K562 (cell line): Measurements from ENCODE around the gene PDZD2. TPM values are rescaled to one million over a fixed set of nuclear protein-coding genes. Genes with fewer than 3 reads are reported as not detected.

Source experiments
- ATAC-seq: fragments of 200-7000 bp; cut with Tn5 transposase; 3 replicates; pipeline ENCODE4 v1.9.1; 2020; ENCODE audit warnings: moderate library complexity
- BruUV-seq: library from RNA; stranded (reverse); fragments of 400-500 nt; replicated peaks from 2 replicates; lab custom pipeline; 2021; lab: Mats Ljungman, UMichigan
- CTCF ChIA-PET: fragments of 300-600 bp; formaldehyde crosslinking; extraction: SDS; loops from one replicate; lab custom pipeline; 2021; ENCODE audit warnings: low intra/inter-chr PET ratio; lab: Yijun Ruan, JAX
- POLR2A ChIA-PET: fragments of 300-600, 350-650 bp; sonication (Branson Sonifier 250); formaldehyde crosslinking; extraction: SDS; loops from one replicate; lab custom pipeline; 2021; ENCODE audit warnings: antibody characterized with exemption, inconsistent platforms; lab: Yijun Ruan, JAX
- DNase-seq, 4 experiments: peaks; one replicate each; pipeline versions ENCODE4 v3.0.0 to v3.0.0-alpha.2; 2011 to 2018; ENCODE audit warnings: low spot score in 3 of 4, mixed read lengths in 3 of 4; ENCODE audit errors: extremely low read depth in 1 of 4
- FAIRE-seq: peaks from 2 replicates; lab custom pipeline; 2011; peaks lifted over from hg19 to GRCh38; lab: Jason Lieb, UNC
- H2AFZ ChIP-seq: 2 replicates; pipeline ENCODE4 v1.6.0; 2011; ENCODE audit warnings: low read depth, low read length, control low read depth, inconsistent platforms
- H3K27ac ChIP-seq: fragments of 200-600 bp; 3 replicates; pipeline ENCODE4 v1.8.0; 2011; ENCODE audit warnings: low read depth, mild to moderate bottlenecking, control low read depth, inconsistent platforms, low read length, moderate library complexity, mixed read lengths; ENCODE audit errors: extremely low read depth
- H3K27me3 ChIP-seq, 2 experiments: fragments of 300-600 bp in 1 of 2; 2 replicates in 1 of 2; 3 replicates in 1 of 2; pipeline versions ENCODE4 v1.6.0 to v1.8.0; 2011; ENCODE audit warnings: inconsistent platforms in 2 of 2, low read length in 2 of 2, mild to moderate bottlenecking in 1 of 2, mixed read lengths in 1 of 2, moderate library complexity in 1 of 2; ENCODE audit not compliant: control insufficient read depth in 2 of 2, insufficient read depth in 2 of 2
- H3K36me3 ChIP-seq: fragments of 300-600 bp; 3 replicates; pipeline ENCODE4 v1.8.0; 2011; ENCODE audit warnings: mild to moderate bottlenecking, low read length, inconsistent platforms; ENCODE audit not compliant: control insufficient read depth, insufficient read depth
- H3K4me1 ChIP-seq, 2 experiments: fragments of 200-600 bp in 1 of 2; replicated peaks in 1 of 2; 2 replicates in 1 of 2; 3 replicates in 1 of 2; pipeline versions ENCODE4 v1.5.1 to v1.8.0; 2011; ENCODE audit warnings: inconsistent platforms in 2 of 2, low read length in 2 of 2, mild to moderate bottlenecking in 1 of 2, mixed read lengths in 1 of 2, moderate library complexity in 1 of 2; ENCODE audit not compliant: control insufficient read depth in 2 of 2, insufficient read depth in 2 of 2
- H3K4me2 ChIP-seq: 2 replicates; pipeline ENCODE4 v1.6.1; 2011; ENCODE audit warnings: low read length, control low read depth, inconsistent platforms, mixed read lengths; ENCODE audit not compliant: insufficient read depth
- H3K4me3 ChIP-seq: fragments of 200-600 bp; sonication (generic), shearing (Covaris generic); 2 replicates; pipeline ENCODE4 v1.5.1; 2016; ENCODE audit warnings: control low read depth, inconsistent platforms
- H3K79me2 ChIP-seq: fragments of 200-600 bp; 3 replicates; pipeline ENCODE4 v1.8.0; 2011; ENCODE audit warnings: low read length, inconsistent platforms; ENCODE audit not compliant: control insufficient read depth, insufficient read depth
- H3K9ac ChIP-seq, 2 experiments: 2 replicates each; pipeline versions ENCODE4 v1.6.0 to v1.6.1; 2011; ENCODE audit warnings: low read depth in 2 of 2, low read length in 2 of 2, control low read depth in 1 of 2, inconsistent platforms in 1 of 2, mild to moderate bottlenecking in 1 of 2, mixed read lengths in 1 of 2; ENCODE audit not compliant: insufficient read depth in 1 of 2
- H3K9me1 ChIP-seq: one replicate; pipeline ENCODE4 v1.6.0; 2011; ENCODE audit warnings: inconsistent platforms, mild to moderate bottlenecking, low read length, moderate library complexity; ENCODE audit not compliant: control insufficient read depth, insufficient read depth
- H3K9me3 ChIP-seq: replicated peaks from 2 replicates; pipeline ENCODE4 v1.5.1; 2011; ENCODE audit warnings: low read depth, low read length, inconsistent platforms; ENCODE audit not compliant: control insufficient read depth, insufficient read depth
- H4K20me1 ChIP-seq: replicated peaks from 2 replicates; pipeline ENCODE4 v1.6.1; 2011; ENCODE audit warnings: low read length, inconsistent platforms, mixed read lengths; ENCODE audit not compliant: control insufficient read depth, insufficient read depth
- CEBPZ ChIP-seq: fragments of 150-350 bp; IDR thresholded peaks from 2 replicates; pipeline ENCODE4 v1.6.1; 2014; ENCODE audit warnings: low read depth, mild to moderate bottlenecking, low read length, borderline replicate concordance
- ETS1 ChIP-seq: conservative IDR thresholded peaks from 2 replicates; pipeline ENCODE4 v1.6.1; 2011; ENCODE audit warnings: low read depth, mild to moderate bottlenecking, low read length; ENCODE audit not compliant: control insufficient read depth
- FOSL1 ChIP-seq: fragments of 200-800 bp; sonication (Bioruptor generic); conservative IDR thresholded peaks from 2 replicates; pipeline ENCODE4 v1.6.1; 2016; ENCODE audit warnings: missing genetic modification characterization, missing compliant biosample characterization
- FOXJ2 ChIP-seq: fragments of 200-800 bp; sonication (Bioruptor generic); IDR thresholded peaks from 2 replicates; pipeline ENCODE4 v1.6.1; 2016; ENCODE audit warnings: missing genetic modification characterization, missing compliant biosample characterization
- HDAC3 ChIP-seq: fragments of 450-650 bp; IDR thresholded peaks from 2 replicates; pipeline ENCODE4 v1.6.1; 2018; ENCODE audit warnings: borderline replicate concordance, mild to moderate bottlenecking, moderate library complexity; ENCODE audit not compliant: partially characterized antibody
- MCM2 ChIP-seq: fragments of 450-650 bp; IDR thresholded peaks from 2 replicates; pipeline ENCODE4 v1.6.1; 2017; ENCODE audit warnings: low read depth, mild to moderate bottlenecking
- NONO ChIP-seq, 2 experiments: fragments of 200-400 bp in 1 of 2; fragments of 450-650 bp in 1 of 2; formaldehyde crosslinking in 1 of 2; IDR thresholded peaks; 2 replicates each; pipeline ENCODE4 v1.6.1; 2017; ENCODE audit warnings: low read depth in 2 of 2, mild to moderate bottlenecking in 2 of 2, moderate library complexity in 2 of 2, low read length in 1 of 2
- POLR2AphosphoS2 ChIP-seq: IDR thresholded peaks from 2 replicates; pipeline ENCODE4 v1.6.1; 2012; ENCODE audit warnings: low read length, improper control_type of control experiment
- RBM15 ChIP-seq: fragments of 200-400 bp; formaldehyde crosslinking; IDR thresholded peaks from 2 replicates; pipeline ENCODE4 v1.6.1; 2018; ENCODE audit warnings: mild to moderate bottlenecking, low read length, moderate library complexity; ENCODE audit not compliant: insufficient read depth
- STAG1 ChIP-seq: sonication (generic); formaldehyde crosslinking; IDR thresholded peaks from 2 replicates; pipeline ENCODE4 v1.5.0; 2020; ENCODE audit warnings: missing genetic modification reagents, borderline replicate concordance
- ZBTB33 ChIP-seq: sonication (generic); formaldehyde crosslinking; IDR thresholded peaks from 2 replicates; pipeline ENCODE4 v1.8.1; 2023; ENCODE audit warnings: mild to moderate bottlenecking, missing genetic modification reagents
- ZNF121 ChIP-seq: sonication (generic); formaldehyde crosslinking; conservative IDR thresholded peaks from 2 replicates; pipeline ENCODE4 v1.8.0; 2022; ENCODE audit warnings: missing genetic modification reagents
- ZNF133 ChIP-seq: fragments of 250-450 bp; sonication (Bioruptor Pico); IDR thresholded peaks from 2 replicates; pipeline ENCODE4 v1.4.0; 2020; ENCODE audit warnings: mild to moderate bottlenecking
- ZNF77 ChIP-seq: fragments of 250-450 bp; sonication (Bioruptor Pico); IDR thresholded peaks from 2 replicates; pipeline ENCODE4 v1.5.0; 2020
- WGBS: fragments of 100-300 bp; shearing (Covaris generic); methylation state at CpG from one replicate; pipeline ENCODE4 v1.1.6; 2016; ENCODE audit warnings: low coverage, mixed read lengths; ENCODE audit not compliant: insufficient coverage; ENCODE audit errors: missing lambda C conversion rate; 5-methylcytosine and 5-hydroxymethylcytosine counted together
- in situ Hi-C: fragments of 300-500 bp; cut with MboI; formaldehyde crosslinking; loops from 4 replicates; pipeline ENCODE4 v1.15.0; 2018; ENCODE audit warnings: inconsistent platforms, mixed read lengths
- intact Hi-C: fragments of 100-400 bp; cut with micrococcal nuclease; formaldehyde crosslinking; loops from 2 replicates; pipeline ENCODE4 v1.14.2; 2022
- polyA plus RNA-seq, 8 experiments: library from polyadenylated mRNA; depleted of rRNA in 4 of 8; stranded (reverse) in 5 of 8; unstranded in 3 of 8; fragments of >200 nt; fragmentation: Nextera tagmentation in 2 of 8; fragmentation: Illumina TruSeq in 1 of 8; extraction: Ambion mirVana in 2 of 8; extraction: Trizol in 1 of 8; gene quantifications; 2 replicates each; pipeline versions ENCODE4 v1.2.1 to v1.2.3, GENCODE V29; 2011 to 2014; ENCODE audit warnings: inconsistent platforms in 1 of 8, missing spikeins in 1 of 8
- total RNA-seq, 7 experiments: library from RNA; depleted of rRNA in 6 of 7; stranded (reverse); fragments of >200 nt in 6 of 7; fragmentation: Illumina TruSeq in 2 of 7; extraction: Trizol in 2 of 7; gene quantifications; 2 replicates each; pipeline versions ENCODE4 v1.2.1 to v1.2.3, GENCODE V29; 2011 to 2021; ENCODE audit warnings: low replicate concordance in 1 of 7

The PDZD2 gene
- total and polyA plus RNA-seq, 9 of the 15 experiments (the other 6 are each of a cell fraction or from before 2014, with no cell fraction given), result 0.02 to 0.08 (median 0.04) TPM; not detected in 6

- no peak for TF ChIP-seq ZNF121 (CRISPR knock-in tag)
- no peak for TF ChIP-seq ZBTB33 (CRISPR knock-in tag)
- TF ChIP-seq CEBPZ, result no peak
- no peak for TF ChIP-seq ZNF77
Measured at GRCh38 chr5:32069396-32069795, 430.5 kb downstream of the PDZD2 start (continued).

- H3K4me1 ChIP-seq, result no peaks in the 10 kb centered on the region
- no peak overlapping the region for H3K4me3 ChIP-seq
- no peak overlapping the region for H3K9ac ChIP-seq
- H2AFZ ChIP-seq, result no peak overlapping the region
- in situ Hi-C loops, result no loop called here
- 12% methylated on average over 7 of the region's 7 CpGs for WGBS
- intact Hi-C loops, result no loop called here
- H3K27ac ChIP-seq, result no peak overlapping the region
- DNase-seq (no peak), FAIRE-seq (no peak), ATAC-seq (no peak)
- CTCF ChIA-PET, result no interaction called here
- POLR2A ChIA-PET, result interaction anchor here (0.6 to 0.8 kb wide), 3 partner anchors 24 to 1470 kb away, joined by 3 to 4 read pairs (median 4); no protein-coding TSS in a partner anchor
- H3K36me3 ChIP-seq, result no peaks in the 10 kb centered on the region
- H3K9me3 ChIP-seq, result no peaks in the 10 kb centered on the region
- no peaks in the 10 kb centered on the region for H4K20me1 ChIP-seq
- no peaks in the 10 kb centered on the region for H3K9me1 ChIP-seq
- H3K27me3 ChIP-seq, result peaks cover 29 to 48% of the 10 kb centered on the region in 2 experiments
- no TSS peak for BruUV-seq
- no peak overlapping the region for H3K4me2 ChIP-seq
- H3K79me2 ChIP-seq, result no peaks in the 10 kb centered on the region
- TF ChIP-seq POLR2AphosphoS2, result no peak
- TF ChIP-seq RBM15, result no peak
- no peak for TF ChIP-seq ETS1
- no peak for TF ChIP-seq NONO (IDR thresholded peaks at IDR 0.05; ENCODE audit: low read depth in 2 of 2, low read length in 1 of 2)
- TF ChIP-seq STAG1, result no peak
- no peak for TF ChIP-seq HDAC3
- no peak for TF ChIP-seq FOSL1 (tag)
- no peak for TF ChIP-seq MCM2
- no peak for TF ChIP-seq FOXJ2 (tag)
- no peak for TF ChIP-seq ZNF133 (CRISPR knock-in tag)
Measured at GRCh38 chr5:32071351-32071944, 432.5 kb downstream of the PDZD2 start.
